PC-9 (cell line): ENCODE data around the gene DEPDC4. TPM values are rescaled to one million over a fixed set of nuclear protein-coding genes. Genes with fewer than 3 reads are reported as not detected.
"Not testable (repeated sequence)": the region's sequence is repeated elsewhere in the genome, so short reads cannot be mapped to it uniquely, and the experiment has no call there.

ENCODE experiments used
- BruUV-seq: library from RNA; stranded (reverse); fragments of 400-500 nt; replicated peaks from 2 replicates; lab custom pipeline; 2021; lab: Mats Ljungman, UMichigan
- CTCF ChIA-PET: fragments of 300-600 bp; sonication (Branson Sonifier 250); formaldehyde crosslinking; loops from one replicate; lab custom pipeline; 2022; ENCODE audit warnings: antibody characterized with exemption; lab: Charles Lee
- POLR2A ChIA-PET: fragments of 300-600 bp; sonication (Branson Sonifier 250); formaldehyde crosslinking; loops from one replicate; lab custom pipeline; 2022; ENCODE audit warnings: antibody characterized with exemption; ENCODE audit not compliant: unreplicated experiment; lab: Charles Lee
- DNase-seq, 2 experiments: peaks; one replicate each; pipeline versions ENCODE4 v3.0.0 to v3.0.0-alpha.2; 2015 to 2022; ENCODE audit warnings: mixed read lengths in 1 of 2
- H2AFZ ChIP-seq: fragments of 200-600 bp; sonication (generic); 2 replicates; pipeline ENCODE4 v1.8.1; 2017; ENCODE audit warnings: antibody characterized with exemption
- H3F3A ChIP-seq: fragments of 200-600 bp; sonication (generic); 2 replicates; pipeline ENCODE4 v1.8.1; 2017; ENCODE audit warnings: antibody characterized with exemption, mild to moderate bottlenecking, low read depth; ENCODE audit not compliant: insufficient read depth
- H3K27ac ChIP-seq: fragments of 200-600 bp; sonication (generic); 2 replicates; pipeline ENCODE4 v1.6.1; 2016; ENCODE audit warnings: mixed run types
- H3K27me3 ChIP-seq: fragments of 200-600 bp; sonication (generic); 2 replicates; pipeline ENCODE4 v1.6.1; 2016; ENCODE audit warnings: low read depth, mixed run types; ENCODE audit not compliant: insufficient read depth
- H3K36me3 ChIP-seq: fragments of 200-600 bp; sonication (generic); 2 replicates; pipeline ENCODE4 v1.6.1; 2016; ENCODE audit warnings: low read depth, mixed run types
- H3K4me1 ChIP-seq: fragments of 200-600 bp; sonication (generic); replicated peaks from 2 replicates; pipeline ENCODE4 v1.6.1; 2016; ENCODE audit warnings: mixed run types; ENCODE audit not compliant: insufficient read depth
- H3K4me2 ChIP-seq: fragments of 200-600 bp; sonication (generic); 2 replicates; pipeline ENCODE4 v1.6.1; 2017; ENCODE audit warnings: mixed run types
- H3K4me3 ChIP-seq: fragments of 200-600 bp; sonication (generic); 2 replicates; pipeline ENCODE4 v1.6.1; 2016; ENCODE audit warnings: mixed run types
- H3K79me2 ChIP-seq: fragments of 200-600 bp; sonication (generic); 2 replicates; pipeline ENCODE4 v1.6.1; 2017; ENCODE audit warnings: low read depth, mixed run types
- H3K9me2 ChIP-seq: fragments of 200-600 bp; sonication (generic); 2 replicates; pipeline ENCODE4 v1.8.1; 2017; ENCODE audit warnings: mild to moderate bottlenecking; ENCODE audit not compliant: insufficient read depth
- H3K9me3 ChIP-seq: fragments of 200-600 bp; sonication (generic); 2 replicates; pipeline ENCODE4 v1.8.1; 2016; ENCODE audit warnings: low read depth; ENCODE audit not compliant: insufficient read depth
- H4K20me1 ChIP-seq: fragments of 200-600 bp; sonication (generic); 2 replicates; pipeline ENCODE4 v1.8.1; 2017; ENCODE audit not compliant: insufficient read depth
- CTCF ChIP-seq: fragments of 200-600 bp; sonication (generic); conservative IDR thresholded peaks from 2 replicates; pipeline ENCODE4 v1.6.1; 2017; ENCODE audit warnings: mixed run types, antibody characterized with exemption, mild to moderate bottlenecking, moderate library complexity
- EZH2 ChIP-seq: fragments of 200-600 bp; sonication (generic); IDR thresholded peaks from 2 replicates; pipeline ENCODE4 v1.8.0; 2017; ENCODE audit warnings: antibody characterized with exemption, low read depth
- intact Hi-C: fragments of 100-400 bp; cut with micrococcal nuclease; formaldehyde crosslinking; loops from one replicate; pipeline ENCODE4 v1.10.0; 2022; ENCODE audit not compliant: unreplicated experiment
- total RNA-seq: library from RNA; stranded (reverse); gene quantifications from 2 replicates; pipeline ENCODE4 v1.2.3, GENCODE V29; 2021

Gene DEPDC4
- total RNA-seq, 1 experiment from 2014 or later = 1.8 TPM

DNA sequence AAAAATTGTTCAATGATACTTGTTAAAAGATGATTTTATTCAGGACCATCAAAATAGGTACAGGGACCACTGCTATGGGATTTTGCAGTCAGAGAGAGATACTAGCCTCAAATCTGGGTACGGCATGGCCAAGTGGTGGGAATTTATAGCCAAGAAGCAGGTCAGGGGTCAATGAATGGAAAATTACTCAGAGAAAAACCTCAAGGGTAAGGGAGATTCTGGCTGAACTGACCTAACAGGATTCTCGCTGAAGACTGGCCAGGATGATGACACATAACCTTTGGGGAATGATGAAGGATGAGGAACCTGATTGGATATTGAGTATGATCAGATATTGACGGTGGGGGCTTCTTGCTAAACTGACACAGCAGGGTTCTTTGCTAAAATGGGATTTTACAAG, 32.7 kb downstream of the DEPDC4 start:
- Histone ChIP-seq H3F3A (peaks cover 47% of the 10 kb centered on the region), H2AFZ (peak overlapping the region; percentile 76), H3K4me1 (peaks cover 63% of the 10 kb centered on the region), H3K36me3 (no peaks in the 10 kb centered on the region), H3K27ac (peak overlapping the region; percentile 67), H3K9me3 (no peaks in the 10 kb centered on the region), H4K20me1 (no peaks in the 10 kb centered on the region), H3K9me2 (no peaks in the 10 kb centered on the region), H3K27me3 (no peaks in the 10 kb centered on the region), H3K4me3 (peak overlapping the region; percentile 50; the same call in 1 of the 2 replicates), H3K4me2 (peak overlapping the region; percentile 78), H3K79me2 (no peaks in the 10 kb centered on the region)
- ChIA-PET POLR2A (no interaction called here), CTCF (interaction anchor here (0.6 kb wide), 1 partner anchor 11 kb away, joined by 4 read pairs; no protein-coding TSS in a partner anchor)
- DNase-seq = peak; percentile 25 to 91
- intact Hi-C loops = loop anchor here (1.0 to 10.0 kb wide), 6 partner anchors 33 to 501 kb away; partner anchors contain the start of genes DEPDC4 and SCYL2
- no TSS peak for BruUV-seq
- TF ChIP-seq CTCF (no peak), EZH2 (no peak)

DNA sequence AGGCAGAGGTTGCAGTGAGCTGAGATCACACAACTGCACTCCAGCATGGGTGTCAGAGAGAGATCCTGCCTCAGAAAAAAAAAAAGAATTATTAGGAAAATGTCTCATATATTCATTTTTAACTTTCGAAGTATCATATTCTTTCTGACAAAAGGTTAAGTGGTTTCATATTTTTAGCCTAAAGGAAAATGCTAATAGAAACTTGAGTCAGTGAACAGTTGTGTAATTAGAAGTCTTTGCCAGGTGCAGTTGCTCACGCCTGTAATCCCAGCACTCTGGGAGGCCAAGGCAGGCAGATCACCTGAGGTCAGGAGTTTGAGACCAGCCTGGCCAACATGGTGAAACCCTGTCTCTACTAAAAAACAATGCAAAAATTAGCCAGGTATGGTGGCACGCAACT, 35.0 kb downstream of the DEPDC4 start:
- CTCF ChIA-PET = interaction anchor here (0.7 kb wide), 1 partner anchor 36 kb away, joined by 4 read pairs; no protein-coding TSS in a partner anchor
- H3K36me3 ChIP-seq, H4K20me1 ChIP-seq, H3K9me2 ChIP-seq, POLR2A ChIA-PET, H3K79me2 ChIP-seq, H3K27me3 ChIP-seq, BruUV-seq, H3K4me3 ChIP-seq, H3K9me3 ChIP-seq: not testable (repeated sequence)
- Histone ChIP-seq H2AFZ (0 out of 2 replicates have a peak overlapping the region, but pooled peaks have one; percentile 29), H3K4me1 (peaks cover 78% of the 10 kb centered on the region), H3F3A (peaks cover 51% of the 10 kb centered on the region), H3K4me2 (peak overlapping the region; percentile 46), H3K27ac (peak overlapping the region; percentile 93)
- intact Hi-C loops = loop anchor here (5.0 to 10.0 kb wide), 3 partner anchors 113 to 503 kb away; no protein-coding TSS in a partner anchor
- peak; percentile 9 to 83 for DNase-seq

DNA sequence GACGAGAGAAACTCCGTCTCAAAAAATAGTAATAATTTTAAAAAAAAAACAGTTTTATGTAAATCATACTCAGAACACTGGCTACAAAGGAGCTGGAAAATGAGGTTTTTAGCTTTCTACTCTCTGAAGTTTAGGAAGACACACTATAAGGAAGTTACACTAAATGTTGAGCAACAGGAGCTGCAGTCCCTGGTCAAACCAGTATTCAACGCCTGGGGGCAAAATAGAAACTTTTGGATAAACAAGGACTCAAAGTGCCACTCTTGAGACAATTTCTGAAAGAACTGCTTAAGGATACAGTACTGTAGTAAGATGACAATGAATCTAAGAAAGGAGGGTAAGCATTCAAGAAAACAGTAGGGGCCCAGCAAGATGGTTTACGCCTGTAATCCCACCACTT, 37.0 kb downstream of the DEPDC4 start:
- Histone ChIP-seq H3K36me3 (no peaks in the 10 kb centered on the region), H3K9me2 (no peaks in the 10 kb centered on the region), H3F3A (peaks cover 51% of the 10 kb centered on the region), H3K9me3 (no peaks in the 10 kb centered on the region), H3K79me2 (no peaks in the 10 kb centered on the region), H3K4me1 (peaks cover 75% of the 10 kb centered on the region), H2AFZ (peak overlapping the region; percentile 69), H3K4me2 (peak overlapping the region; percentile 93), H3K4me3 (peak overlapping the region; percentile 45; the same call in 1 of the 2 replicates), H3K27me3 (no peaks in the 10 kb centered on the region), H4K20me1 (no peaks in the 10 kb centered on the region), H3K27ac (peak overlapping the region; percentile 93)
- no TSS peak for BruUV-seq
- intact Hi-C loops = loop anchor here (1.0 to 10.0 kb wide), 7 partner anchors 29 to 505 kb away; partner anchors contain the start of genes ACTR6, DEPDC4 and SCYL2
- ChIA-PET POLR2A (interaction anchor here (0.5 to 0.7 kb wide), 4 partner anchors 37 to 431 kb away, joined by 3 to 17 read pairs (median 3); partner anchors contain the start of gene SCYL2), CTCF (interaction anchor here (0.6 to 1.7 kb wide), 8 partner anchors 8 to 127 kb away, joined by 3 to 13 read pairs (median 4); partner anchors contain the start of gene ACTR6)
- peak; percentile 60 to 95 for DNase-seq
- no peak for TF ChIP-seq EZH2
- no peak for TF ChIP-seq CTCF
